GM19455 (cell line): Measurements from ENCODE around the gene CUL3.
A peak's percentile ranks its signal among the peaks of the same experiment; 100 is the strongest.
"Not testable (repeated sequence)": the region's sequence is repeated elsewhere in the genome, so short reads cannot be mapped to it uniquely, and the experiment has no call there.

ENCODE experiments used
- ATAC-seq: cut with Tn5 transposase; IDR thresholded peaks from one replicate; pipeline ENCODE4 v1.9.1; 2021; ENCODE audit not compliant: unreplicated experiment

The CUL3 gene

GRCh38 chr2:224545884-224546644, 39.1 kb downstream of the CUL3 start:
- peak; percentile 68 for ATAC-seq

- no peak for ATAC-seq
Measured at GRCh38 chr2:224543939-224544338, 41.2 kb downstream of the CUL3 start.

GRCh38 chr2:224538561-224539138, 46.5 kb downstream of the CUL3 start:
- no peak for ATAC-seq

GRCh38 chr2:224532931-224533330, 52.2 kb downstream of the CUL3 start:
- ATAC-seq = no peak

GRCh38 chr2:224532441-224532840, 52.7 kb downstream of the CUL3 start:
- ATAC-seq = no peak

- no peak for ATAC-seq
Measured at GRCh38 chr2:224528171-224528570, 57.0 kb downstream of the CUL3 start.

- no peak for ATAC-seq
Measured at GRCh38 chr2:224525774-224526173, 59.4 kb downstream of the CUL3 start.

- ATAC-seq = no peak
Measured at GRCh38 chr2:224524657-224525056, 60.5 kb downstream of the CUL3 start.

- no peak for ATAC-seq
Measured at GRCh38 chr2:224523626-224524577, 61.3 kb downstream of the CUL3 start.

GRCh38 chr2:224522483-224522882, 62.7 kb downstream of the CUL3 start:
- not testable (repeated sequence) for ATAC-seq

- peak; percentile 78 for ATAC-seq
Measured at GRCh38 chr2:224520064-224520463, 65.1 kb downstream of the CUL3 start.

- ATAC-seq = no peak
Measured at GRCh38 chr2:224518806-224519580, 66.2 kb downstream of the CUL3 start.

GRCh38 chr2:224517963-224518362, 67.2 kb downstream of the CUL3 start:
- ATAC-seq = no peak

GRCh38 chr2:224516393-224516792, 68.8 kb downstream of the CUL3 start:
- not testable (repeated sequence) for ATAC-seq

GRCh38 chr2:224513991-224514390, 71.2 kb downstream of the CUL3 start:
- ATAC-seq = no peak

- no peak for ATAC-seq
Measured at GRCh38 chr2:224507789-224508188, 77.4 kb downstream of the CUL3 start.

GRCh38 chr2:224506494-224506893, 78.7 kb downstream of the CUL3 start:
- ATAC-seq = no peak

- no peak for ATAC-seq
Measured at GRCh38 chr2:224498991-224499390, 86.2 kb downstream of the CUL3 start.

- no peak for ATAC-seq
Measured at GRCh38 chr2:224492531-224492930, 92.6 kb downstream of the CUL3 start.

GRCh38 chr2:224487940-224488339, 97.2 kb downstream of the CUL3 start:
- not testable (repeated sequence) for ATAC-seq
